ENCODE measurements around the gene ENPP6.
"Not testable (repeated sequence)": the region's sequence is repeated elsewhere in the genome, so short reads cannot be mapped to it uniquely, and the experiment has no call there.

ENPP6 gene

DNA sequence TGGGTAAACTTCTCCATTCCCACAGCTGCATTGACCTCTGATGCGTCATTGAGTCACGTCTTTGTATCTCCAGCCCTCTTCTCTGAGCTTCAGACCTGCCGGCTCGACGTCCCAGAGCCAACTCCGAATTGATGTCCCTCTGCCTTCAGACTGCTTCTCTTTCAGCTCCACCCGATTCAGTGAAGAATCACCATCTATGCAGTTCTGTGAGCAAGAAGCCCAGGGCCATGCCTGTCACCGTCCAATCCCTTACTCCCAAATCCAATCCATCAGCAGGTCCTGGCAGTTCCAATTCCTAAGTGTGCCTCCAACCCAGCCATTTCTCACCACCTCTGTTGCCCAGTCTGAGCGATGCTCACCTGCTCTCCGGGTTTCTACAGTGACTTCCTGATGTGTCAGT is 70.7 kb downstream of the ENPP6 start:
- DNase-seq: no peak

DNA sequence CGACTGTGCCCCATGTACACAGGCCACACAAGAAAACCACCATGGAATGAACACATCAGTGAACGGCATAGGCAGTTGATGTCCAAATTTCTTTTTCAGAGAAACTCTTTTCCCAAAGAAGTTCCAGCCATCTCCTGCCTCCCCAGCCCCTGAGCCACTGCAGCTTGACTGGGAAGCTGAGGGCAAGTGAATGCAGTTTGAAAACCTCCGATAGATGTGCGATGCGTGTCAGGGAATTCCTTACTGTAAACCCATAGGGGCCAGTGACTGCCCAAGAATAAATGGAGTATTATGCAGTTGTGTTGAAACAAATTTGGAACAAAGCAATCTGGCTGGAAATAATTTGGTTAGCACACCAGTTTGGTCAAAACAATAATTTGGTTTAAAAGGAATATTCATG is 72.1 kb downstream of the ENPP6 start:
- no peak for DNase-seq

DNA sequence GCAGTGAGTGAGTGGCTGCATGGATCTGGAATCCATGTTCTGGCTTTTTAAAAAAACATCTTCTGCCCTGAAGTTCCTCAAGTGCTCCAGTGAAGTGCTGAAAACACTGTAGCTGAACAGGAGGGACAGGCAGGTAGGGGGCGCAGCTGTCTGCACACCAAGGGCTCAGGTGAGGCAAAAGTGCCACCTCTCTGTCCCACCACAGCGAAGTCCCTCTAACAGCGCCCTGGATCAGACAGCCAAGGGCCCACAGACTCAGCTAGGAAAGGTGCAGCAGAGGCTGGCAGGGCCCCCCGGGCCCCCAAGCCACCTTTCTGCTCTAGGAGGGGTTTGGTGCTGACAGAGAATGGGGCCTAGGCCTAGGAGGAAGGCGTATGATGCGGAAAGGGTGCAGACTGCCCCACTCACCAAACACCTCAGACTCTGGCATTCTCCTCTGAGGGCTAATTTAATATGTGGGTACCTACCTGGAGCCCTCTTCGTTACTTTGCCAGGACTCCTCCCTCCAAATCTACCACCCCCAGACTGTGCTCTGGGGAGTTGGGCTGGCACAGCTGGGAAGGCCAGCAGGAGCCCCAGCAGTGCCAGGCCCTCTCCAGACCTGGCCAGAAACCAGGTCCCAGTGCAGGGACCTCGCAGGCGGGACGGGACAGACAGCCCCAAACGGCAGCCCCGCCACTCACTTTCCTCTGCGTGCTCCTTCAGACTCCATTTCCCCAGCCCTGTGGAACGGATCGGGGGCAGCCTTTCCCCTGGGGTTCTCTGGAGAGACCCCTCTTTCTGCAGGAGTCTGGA is 73.7 kb downstream of the ENPP6 start:
- no peak for DNase-seq

DNA sequence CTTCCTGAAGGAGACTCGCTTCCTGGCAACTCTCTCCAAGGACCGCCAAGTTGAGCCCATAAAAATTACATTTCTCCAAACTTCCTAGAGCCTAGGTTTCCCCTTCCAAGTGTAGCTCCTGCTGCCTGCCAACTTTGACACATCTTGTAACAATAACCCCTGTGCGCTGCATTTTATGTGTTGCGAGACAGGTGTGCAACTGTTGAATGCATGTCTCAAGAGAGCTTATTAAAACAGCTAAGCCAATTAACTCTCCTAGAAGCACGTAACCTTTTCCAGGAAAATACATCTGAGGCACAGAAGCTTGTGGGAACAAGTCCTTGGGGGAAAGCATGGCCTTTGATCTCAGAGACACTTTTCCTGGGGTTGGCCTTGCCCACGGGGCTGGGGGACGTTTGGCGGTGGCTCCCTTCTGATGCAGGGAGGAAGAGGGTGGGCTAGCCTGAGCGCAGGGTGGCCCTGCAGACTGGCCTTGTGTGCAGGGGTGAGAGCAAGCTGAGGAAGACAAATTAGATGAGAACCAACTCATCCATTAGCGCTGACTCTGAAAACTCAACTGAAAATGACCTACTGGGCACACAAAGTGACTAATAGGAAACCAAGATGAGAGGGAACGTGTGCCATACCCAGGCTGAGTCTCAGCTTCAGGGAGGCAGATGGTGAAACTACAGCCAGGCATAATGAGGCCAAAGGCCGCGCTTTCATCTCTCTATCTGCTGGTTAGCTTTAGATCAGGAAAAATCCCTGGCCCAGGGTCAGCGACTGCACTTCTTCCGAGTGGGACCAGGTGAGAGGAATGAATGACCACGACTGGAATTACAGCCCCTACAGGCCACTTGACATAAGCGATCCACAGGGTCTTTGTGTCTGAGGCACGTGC is 75.3 kb downstream of the ENPP6 start:
- no peak for DNase-seq

DNA sequence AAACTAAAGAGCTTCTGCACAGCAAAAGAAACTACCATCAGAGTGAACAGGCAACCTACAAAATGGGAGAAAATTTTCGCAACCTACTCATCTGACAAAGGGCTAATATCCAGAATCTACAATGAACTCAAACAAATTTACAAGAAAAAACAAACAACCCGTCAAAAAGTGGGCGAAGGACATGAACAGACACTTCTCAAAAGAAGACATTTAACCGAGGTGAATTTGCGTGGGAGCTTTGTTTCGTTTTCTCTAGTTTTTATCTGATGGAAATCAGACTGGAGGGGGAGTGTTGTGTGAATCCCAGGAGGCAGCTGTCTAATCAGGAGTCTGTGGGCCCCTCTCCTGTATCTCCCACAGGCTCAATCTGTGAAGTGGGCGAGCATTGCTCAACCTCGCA is 76.8 kb downstream of the ENPP6 start:
- DNase-seq: not testable (repeated sequence)

DNA sequence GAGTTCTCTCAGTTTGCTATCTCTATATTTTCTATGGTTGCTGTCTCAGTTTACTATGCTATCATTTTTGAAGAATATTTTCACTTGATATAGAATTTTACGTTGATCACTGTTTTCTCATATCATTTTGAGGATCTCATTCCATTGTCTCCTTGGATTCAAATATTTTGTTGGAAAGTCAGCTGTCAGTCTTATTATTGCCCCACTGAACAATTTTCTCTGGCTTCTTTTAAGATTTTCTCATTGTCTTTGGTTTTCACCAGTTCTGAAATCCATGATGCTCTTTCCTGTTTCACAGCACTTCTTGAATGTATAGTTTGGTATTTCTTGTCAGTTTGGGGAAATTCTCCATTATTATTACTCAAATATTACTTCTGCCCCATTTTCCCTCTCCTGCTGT is 81.1 kb downstream of the ENPP6 start:
- DNase-seq: no peak

DNA sequence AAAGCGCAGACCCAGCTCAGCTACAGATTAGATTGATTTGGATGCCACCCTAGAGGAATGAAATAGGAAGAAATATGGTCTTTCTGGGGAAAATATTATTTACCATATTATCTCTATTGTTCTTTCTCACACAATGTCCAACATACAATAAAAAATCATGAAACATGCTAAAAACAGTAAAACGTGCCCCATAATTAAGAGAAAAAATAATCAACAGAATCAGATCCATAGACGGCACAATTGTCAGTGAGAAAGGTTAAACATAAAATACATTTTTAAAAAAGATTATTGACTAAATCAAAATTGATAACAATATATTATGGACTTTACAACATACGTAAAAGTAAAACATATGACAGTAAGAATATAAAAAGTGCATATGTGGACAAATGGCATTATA is 90.9 kb downstream of the ENPP6 start:
- no peak for DNase-seq

DNA sequence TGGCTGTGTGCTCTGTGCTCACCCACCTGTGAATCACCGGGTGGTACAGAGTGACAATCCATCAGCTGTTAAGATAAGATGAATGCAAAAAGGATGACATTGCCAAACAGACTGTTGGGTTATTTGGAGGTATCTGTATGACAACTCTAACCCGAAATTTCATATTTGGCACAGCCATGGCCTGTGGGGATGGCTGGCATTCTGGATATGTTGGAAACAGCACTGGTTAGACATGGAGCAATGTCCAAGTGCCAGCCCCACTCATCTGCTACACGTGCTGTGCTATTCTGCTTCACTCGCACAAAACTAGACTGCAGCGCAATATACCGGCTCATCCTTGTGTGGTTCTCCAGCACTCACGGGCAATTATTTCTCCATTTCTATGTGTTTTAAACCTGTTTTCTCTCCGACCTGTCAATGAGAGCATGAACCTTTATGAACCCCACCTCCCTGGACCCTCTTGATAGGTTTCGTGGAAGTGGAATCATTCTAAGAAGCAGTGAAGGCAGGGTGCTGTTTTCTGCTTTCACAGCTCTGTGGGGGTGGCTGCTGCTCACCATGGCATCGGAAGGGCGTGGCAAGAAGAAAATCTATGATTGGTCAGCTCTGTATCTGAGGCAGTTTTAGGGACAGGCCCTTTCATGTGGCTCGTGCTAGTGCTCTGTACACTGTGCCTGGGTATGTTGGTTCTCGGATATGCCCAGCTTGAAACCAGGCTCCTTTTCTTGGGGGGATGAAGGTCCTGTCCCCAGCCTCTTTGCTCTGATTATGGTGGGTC is 94.9 kb downstream of the ENPP6 start:
- no peak for DNase-seq

DNA sequence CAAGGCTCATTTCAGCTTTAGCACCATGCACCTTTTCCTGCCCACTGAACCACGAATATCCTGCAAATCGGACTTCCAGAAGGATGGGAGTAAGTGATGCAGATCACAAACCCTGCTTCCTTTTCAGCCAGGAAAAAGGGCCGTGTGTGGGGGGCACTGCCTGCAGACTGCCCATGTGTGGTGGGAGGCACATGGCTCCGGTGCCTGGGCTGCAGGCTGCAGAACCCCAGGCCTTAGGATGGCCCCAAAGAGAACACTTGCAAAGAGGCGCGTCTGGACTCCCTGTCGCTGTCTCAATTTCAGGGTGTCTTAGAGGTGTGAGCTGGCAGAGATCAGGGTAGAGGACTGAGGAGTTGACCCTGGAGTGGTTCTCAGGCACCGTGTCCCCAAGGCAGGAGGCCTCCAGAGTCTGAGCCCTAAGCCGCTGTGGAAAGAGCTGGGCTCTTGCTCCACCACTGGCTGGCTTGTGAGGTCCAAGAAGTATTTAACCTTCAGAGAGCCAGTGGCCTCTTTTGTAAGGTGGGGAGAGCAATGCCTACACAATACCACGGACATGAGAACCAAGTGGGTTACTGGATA is 97.0 kb downstream of the ENPP6 start:
- DNase-seq: no peak

DNA sequence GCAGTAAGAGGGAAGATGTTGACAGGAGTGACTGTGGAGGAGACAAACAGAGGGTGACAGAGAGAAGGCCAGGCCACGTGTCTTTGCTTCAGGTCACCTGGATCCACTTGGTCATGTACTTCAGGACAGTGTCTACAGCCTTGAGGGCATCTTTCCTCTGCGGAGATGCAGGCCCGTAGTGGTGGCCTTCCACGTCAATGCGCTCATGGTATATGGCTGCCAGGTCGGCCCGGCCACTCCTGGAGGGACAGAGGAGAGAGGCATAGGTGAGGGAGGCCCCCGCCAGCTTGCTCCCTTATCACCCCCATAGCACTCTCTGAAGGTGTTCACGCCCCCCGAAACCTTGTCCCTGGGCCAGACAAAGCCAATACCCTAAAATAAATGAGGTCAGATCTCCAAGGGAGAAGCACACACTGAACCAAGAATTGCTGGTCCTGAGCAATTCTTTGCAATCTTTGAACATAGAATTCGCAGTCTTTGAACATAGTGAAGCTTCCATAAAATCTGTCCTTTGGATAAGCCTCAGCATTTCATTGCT is 99.9 kb downstream of the ENPP6 start:
- DNase-seq: no peak

DNA sequence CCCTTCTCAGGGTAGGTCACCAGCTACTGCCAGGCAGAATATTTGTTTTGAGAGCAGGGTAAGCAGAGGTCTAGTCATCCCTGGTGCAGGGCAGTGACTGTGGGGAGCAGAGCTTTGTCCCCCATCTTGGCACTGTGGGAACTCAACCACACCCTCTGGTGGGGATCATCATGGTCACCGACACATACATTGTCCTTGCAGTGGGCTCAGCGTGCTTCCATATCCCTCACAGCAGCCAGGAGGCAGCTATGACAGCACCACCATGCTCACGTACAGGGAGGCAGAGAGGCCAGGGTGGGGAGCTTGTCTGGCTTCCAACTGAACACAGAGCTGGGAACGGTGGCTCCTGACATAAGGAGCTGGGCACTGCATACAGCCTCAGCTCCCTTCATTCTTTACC is 102.3 kb downstream of the ENPP6 start:
- DNase-seq: no peak

DNA sequence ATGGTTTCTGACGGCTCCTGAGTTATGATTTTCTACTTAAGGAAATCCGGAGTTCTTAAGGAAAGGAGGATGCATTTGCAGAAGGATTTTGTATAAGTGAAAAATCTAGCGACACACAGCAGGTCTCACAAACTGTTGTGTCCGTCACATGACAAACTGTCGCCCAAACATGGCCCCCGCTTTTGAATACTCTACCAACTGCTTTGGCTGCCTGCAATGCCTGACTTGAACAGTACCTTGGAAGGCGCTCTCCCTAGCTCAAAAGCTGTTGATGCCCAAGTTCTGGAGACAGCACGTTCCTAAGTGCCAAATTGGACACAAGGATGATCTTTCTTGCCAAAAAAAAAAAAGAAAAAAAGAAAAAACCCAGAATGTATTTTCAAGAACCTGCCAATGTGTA is 103.2 kb downstream of the ENPP6 start:
- DNase-seq: no peak

DNA sequence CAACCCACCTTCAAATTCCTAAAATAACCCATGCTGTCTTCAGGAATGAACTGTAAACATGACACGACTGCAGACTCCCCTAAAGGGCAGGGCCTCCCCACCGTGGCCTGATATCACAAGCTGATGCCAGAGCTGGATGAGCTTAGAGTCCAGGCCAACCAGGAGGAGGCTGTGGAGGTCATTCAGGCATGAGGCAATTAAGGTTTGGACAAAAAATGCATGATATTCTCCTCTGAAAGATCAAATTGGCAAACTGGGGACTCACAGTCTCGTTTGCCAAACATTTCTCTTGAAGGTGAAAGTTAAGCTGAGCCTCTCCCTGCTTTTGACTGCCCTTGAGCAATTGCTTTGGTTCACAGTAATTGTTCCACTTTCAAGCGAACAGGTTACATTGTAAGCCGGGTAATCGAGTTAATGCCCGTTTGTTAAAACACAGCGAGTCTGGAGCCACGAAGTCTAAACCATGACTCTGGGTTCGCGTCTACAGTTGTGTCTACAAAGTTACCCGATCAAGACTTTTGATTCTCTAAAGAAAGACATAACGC is 105.6 kb downstream of the ENPP6 start:
- no peak for DNase-seq

DNA sequence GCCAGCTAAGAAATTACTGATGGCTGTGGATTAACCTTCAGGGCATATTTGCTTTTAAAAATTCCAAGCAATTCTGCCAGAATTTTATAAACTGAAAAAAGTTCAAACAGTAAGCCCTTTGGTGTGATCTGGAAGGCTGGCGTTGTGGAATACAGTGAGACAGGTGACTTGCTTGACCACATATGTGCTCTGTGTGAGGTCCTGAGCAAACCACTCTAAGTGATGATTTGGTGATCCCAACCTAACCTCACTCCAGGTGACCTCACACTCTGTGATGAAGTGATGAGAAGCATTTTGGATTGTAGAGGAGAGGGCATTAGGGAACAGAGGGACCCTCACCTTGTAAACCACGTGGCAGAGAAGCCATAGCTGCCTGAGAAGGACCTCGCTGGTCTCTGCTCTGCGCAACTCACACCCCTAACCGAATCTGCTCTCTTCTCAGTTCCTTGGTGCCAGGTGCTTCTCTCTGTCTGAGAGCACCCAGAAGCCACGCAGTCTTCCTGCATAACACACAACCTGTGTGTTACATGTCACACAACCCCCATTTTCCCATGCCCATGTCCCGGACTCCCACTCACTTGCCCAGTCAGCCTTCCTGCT is 106.3 kb downstream of the ENPP6 start:
- no peak for DNase-seq

DNA sequence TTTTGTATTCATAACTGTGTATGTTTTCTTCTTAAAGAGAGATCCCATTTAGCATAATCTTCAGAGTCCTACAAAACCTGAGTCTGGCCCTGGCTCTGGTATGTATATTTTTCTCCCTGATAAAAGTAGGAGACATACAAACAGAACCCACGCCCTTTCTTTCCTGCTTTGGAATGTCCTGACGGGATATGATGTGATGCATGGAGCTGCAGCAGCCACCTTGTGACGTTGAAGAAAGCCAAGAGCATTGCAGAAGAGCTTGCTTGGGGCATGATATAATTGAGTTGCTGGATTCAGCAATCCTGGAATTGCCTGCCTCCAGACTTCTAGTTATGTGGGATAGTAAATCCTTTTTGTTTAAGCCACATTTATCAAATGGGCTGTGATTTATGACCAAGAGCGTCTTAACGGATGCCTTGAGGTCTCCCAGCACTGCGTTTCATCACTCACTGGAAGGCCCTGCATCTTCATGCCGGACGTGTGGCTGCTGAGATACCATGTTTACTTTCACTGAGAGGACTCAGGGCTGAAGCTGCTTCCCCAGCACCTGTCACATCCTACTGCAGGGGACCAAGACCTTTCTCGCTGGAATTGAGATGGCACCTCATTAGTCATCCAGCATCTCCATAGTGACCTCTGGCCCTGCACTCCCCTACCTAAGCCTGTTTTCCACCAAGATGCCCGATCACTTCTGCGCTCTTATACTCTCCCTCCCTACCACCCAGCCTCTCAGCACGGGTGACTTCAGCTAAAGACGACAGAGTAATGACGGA is 107.0 kb downstream of the ENPP6 start:
- DNase-seq: no peak

DNA sequence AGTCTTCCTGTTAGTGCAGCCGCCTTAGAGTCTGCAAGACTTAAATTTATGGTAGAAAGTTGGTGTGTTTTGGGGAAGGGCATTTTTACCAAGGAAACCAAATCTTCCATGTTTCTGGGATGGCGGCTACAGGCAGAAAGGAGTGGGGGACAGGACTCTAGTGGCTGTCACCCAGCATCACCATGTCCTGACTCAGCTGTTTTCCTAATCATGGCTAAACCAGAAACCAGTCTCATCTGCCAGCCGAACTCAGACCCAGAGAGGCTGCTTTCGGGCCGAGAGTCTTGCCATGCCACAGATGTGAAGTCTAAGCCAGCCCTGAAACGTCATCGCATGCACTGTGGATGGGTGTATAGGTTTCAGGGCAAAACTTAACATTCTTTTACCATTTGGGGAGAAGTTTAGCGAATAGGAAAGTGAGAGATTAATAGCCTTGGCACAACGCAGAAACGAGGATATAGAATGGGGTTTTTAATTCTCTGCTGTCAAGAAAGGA is 109.6 kb downstream of the ENPP6 start:
- no peak for DNase-seq

DNA sequence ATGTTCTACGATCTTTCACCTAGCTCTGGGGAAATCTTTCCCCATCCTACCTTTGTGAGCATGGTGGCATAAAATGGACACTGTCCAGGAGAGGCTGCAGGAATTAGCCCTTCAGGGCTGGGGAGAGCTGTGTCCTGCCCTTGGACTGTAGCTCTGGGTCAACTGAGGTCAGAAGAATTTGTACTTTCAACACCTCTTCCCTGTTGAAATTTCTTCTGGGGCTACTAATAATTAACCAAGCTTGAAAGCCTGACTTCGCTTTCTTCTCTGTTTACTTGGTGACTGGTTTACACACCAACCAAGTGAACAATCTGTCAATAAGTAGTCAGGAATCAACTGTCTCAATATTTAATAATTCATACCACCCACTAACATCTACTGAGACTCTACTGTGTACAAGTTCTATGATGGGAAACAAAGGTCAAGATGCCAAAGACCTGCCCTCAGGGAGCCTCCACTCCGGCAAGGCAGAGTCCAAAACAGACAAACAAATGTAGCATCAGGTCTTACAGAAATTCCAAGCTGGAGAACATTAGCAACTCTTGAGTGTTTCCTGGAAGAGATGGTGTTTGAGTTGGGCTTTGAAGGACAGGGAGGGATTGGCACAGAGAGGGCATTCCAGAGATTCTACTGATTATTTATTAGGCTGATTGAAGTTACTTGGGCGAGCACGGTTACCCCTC is 113.1 kb downstream of the ENPP6 start:
- no peak for DNase-seq

DNA sequence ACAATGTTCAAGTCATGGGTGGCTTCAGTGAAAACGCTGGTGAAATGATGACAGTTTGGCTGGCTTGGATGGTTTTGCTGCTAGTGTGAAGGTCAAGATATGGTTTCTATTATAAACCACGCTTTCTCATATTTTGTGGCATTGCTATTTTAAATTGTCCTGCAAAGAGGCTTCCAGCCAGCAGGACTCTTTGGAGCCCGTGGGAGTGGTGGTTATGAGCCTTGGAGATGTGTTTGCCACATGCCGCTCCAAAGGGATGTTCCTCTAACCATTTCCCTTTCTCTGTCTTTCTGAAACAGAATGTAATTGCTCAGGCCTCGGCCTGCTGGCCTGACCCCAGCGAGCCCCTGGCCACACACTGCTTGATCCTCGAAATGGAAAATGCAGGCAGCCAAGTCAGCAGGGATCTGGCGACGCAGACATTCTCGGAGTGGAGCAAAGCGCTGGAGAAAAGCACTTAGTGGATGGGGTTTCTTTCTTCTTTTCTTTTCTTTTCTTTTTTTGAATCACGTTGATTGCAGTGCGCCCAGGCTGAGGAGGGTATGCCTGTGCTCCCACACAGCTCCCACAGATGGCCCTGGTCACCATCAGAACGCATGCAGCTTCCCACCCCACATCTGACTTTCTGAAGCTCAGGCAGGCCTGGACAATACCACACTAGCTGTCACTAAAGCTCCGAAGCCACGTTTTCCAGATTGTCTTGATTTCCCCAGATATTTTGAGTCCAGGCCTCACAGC is 114.0 kb downstream of the ENPP6 start:
- DNase-seq: no peak

DNA sequence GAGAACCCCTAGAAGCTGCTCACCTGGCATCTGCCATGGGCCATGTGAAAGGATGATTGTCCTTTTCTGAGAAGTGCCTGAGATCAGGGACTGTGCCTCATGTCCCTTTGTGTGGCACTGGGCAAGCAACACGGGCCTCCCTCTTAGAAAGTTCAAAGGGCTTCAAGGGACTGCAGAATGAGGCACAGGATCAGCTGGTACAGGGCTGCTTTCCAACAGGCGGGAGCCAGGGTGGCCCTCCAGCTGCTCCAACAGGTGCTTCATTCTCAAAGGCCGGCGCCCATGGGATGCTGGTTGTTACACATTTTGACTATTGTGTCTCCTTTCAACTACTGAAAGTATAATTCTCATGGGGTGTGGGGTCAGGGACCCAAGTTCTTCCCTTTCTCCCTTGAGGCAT is 114.7 kb downstream of the ENPP6 start:
- no peak for DNase-seq

DNA sequence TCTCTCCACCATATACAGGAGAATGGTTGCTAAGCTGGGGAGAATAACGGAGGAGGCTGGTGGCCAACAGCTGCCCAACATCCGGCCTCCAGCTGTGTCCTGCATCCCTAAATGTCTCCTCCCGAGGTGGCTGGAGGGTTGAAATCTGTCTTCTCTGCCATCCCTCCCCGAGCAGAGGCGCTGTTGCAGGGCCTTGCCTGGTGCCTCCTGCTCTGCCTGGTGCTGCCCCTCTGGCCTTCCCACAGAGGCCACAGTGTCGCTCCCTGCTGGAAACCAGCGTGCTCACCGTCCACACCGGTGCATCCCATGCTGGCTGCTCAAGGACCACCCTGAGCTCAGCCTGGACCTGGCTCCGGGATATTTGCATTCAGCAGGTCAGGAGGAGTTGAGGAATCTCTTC is 115.2 kb downstream of the ENPP6 start:
- no peak for DNase-seq

All from cortex of kidney (tissue), 1 donor.